GM12873 (cell line): ENCODE data around the gene ZMYM2.
A peak's percentile ranks its signal among the peaks of the same experiment; 100 is the strongest.

Experiments used
- CTCF ChIP-seq: IDR thresholded peaks from 2 replicates; pipeline ENCODE4 v1.5.1; 2012; ENCODE audit warnings: low read depth, mild to moderate bottlenecking, moderate library complexity, low read length, control low read depth; ENCODE audit not compliant: insufficient read depth; ENCODE audit errors: missing control alignments

The ZMYM2 gene

GRCh38 chr13:19955873-19956559 is 2.5 kb upstream of the ZMYM2 start:
- no peak for TF ChIP-seq CTCF

GRCh38 chr13:19957320-19958154 is 990 bp upstream of the ZMYM2 start:
- TF ChIP-seq CTCF: peak; percentile 74

GRCh38 chr13:19959141-19959830 is 759 bp downstream of the ZMYM2 start:
- TF ChIP-seq CTCF: peak; percentile 23

- TF ChIP-seq CTCF: peak; percentile 85
These were observed 1.5 kb downstream of the ZMYM2 start for GRCh38 chr13:19959831-19960652.

GRCh38 chr13:19960653-19960976 is 2.1 kb downstream of the ZMYM2 start:
- TF ChIP-seq CTCF: no peak

GRCh38 chr13:19961489-19961888 is 3.0 kb downstream of the ZMYM2 start:
- TF ChIP-seq CTCF: no peak

GRCh38 chr13:19961924-19962323 is 3.4 kb downstream of the ZMYM2 start:
- TF ChIP-seq CTCF: no peak
